A549 treated with AZD2906 at 1 μM for 4 hours (cell line): ENCODE data around the gene CYB5A. TPM values are rescaled to one million over a fixed set of nuclear protein-coding genes. Genes with fewer than 3 reads are reported as not detected.

Experiments used
- total RNA-seq: library from RNA; stranded (reverse); fragments of 200-300 nt; extraction: Qiagen RNA extraction; gene quantifications from 5 replicates; pipeline ENCODE4 v1.2.3, GENCODE V29; 2022

Gene CYB5A, protein sequence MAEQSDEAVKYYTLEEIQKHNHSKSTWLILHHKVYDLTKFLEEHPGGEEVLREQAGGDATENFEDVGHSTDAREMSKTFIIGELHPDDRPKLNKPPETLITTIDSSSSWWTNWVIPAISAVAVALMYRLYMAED
- total RNA-seq, result 120 to 138 TPM (median 127 TPM) in 5 replicates

DNA sequence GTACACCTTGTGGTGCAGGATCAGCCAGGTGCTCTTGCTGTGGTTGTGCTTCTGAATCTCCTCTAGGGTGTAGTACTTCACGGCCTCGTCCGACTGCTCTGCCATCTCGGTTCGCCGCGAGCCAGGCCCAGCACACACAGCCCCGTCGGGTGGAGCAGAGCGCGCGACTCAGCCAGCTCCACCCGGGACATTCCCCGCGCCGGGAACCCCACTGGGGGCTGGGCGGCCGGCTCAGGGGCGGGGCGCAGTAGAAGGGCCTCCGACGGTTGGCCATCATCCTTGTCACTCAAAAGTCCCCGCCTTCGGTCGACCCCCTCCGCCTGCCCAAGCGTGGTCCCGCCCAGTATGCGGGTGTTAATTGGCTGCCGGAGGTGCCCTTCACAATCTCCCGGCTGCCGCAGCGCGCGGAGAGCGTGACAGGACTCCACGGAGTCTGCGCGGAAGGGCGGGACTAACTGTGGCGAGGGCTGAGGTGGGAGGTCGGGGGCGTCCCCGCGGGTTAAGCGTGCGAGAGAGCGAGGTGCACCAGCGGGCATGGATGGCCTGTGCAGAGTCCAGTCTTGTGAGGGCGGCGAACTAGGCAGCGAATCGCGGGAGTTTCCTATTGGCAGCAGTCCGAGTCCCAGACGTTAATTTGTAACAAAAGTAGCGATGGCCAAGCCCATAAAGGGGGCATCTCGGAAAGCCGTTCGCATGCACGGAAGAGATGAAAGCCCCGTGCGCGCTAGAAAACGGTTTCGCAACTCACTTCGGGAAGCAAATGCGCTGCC lies at the start of gene CYB5A:
Gene CYB5A, minus strand, starts transcription at position 193 of the 770 bp plus-strand sequence. Its CDS starts 88 bp downstream, at position 105.

DNA sequence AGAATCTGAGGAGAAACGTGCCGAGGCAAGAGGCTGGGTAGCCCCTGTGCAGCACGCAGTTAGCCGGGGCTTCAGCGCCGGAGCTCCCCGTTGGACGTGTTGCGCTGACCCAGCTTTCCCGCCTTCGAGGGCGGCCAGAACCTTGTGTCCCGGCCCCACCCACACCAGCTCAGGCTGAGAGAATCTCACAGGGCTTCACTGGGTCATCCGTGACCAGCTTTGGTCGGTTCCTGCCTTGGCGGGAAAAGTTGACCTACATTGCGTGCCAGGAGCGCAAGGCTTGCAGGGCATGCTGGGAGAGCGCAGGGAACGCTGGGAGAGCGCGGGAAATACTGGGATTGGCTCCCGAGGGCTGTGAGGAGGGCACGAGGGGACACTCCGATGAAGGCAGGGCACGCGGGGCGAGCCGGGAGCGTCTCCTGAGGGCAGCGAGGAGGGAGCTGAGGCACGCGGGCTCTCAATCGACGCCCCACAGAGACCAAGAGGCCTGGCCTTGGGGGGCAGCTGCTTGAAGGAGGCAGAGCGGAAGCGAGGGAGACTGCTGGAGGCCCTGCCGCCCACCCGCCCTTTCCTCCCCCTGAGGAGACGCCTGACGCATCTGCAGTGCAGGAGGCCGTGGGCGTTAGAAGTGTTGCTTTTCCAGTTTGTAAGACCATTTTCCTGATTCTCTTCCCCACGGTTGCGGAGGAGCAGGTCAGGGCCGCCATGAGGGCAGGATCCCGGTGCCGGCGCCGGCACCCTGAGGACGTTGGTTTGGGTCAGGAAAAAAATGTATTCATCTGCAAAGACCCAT lies 23.9 kb upstream of the CYB5A start, which contains the start of gene C18orf63:
Gene C18orf63, plus strand, starts transcription at position 376 of the 793 bp plus-strand sequence. CDS start 2,027 bp downstream, outside the sequence.

Other genes with a start within 250 kb of the CYB5A start
- 0.48 to 1.1 TPM (median 0.62 TPM) in 5 replicates for gene FBXO15, start 144.1 kb downstream of the CYB5A start, total RNA-seq
- gene TIMM21, start 143.4 kb downstream of the CYB5A start, total RNA-seq, result 44.6 to 60.4 TPM (median 55.5 TPM) in 5 replicates
- gene C18orf63, start 23.9 kb upstream of the CYB5A start, total RNA-seq, result not detected in 5 replicates
- not detected in 5 replicates for gene DIPK1C, start 165.3 kb upstream of the CYB5A start, total RNA-seq
- gene CNDP2, start 204.4 kb upstream of the CYB5A start, total RNA-seq, result 75.6 to 98.9 TPM (median 80.5 TPM) in 5 replicates
- gene CNDP1, start 242.5 kb upstream of the CYB5A start, total RNA-seq, result 0.08 TPM in 1 of 5 replicates, not detected in the others